ENCODE results near the gene CYP4F11.
"Not testable (repeated sequence)": the region's sequence is repeated elsewhere in the genome, so short reads cannot be mapped to it uniquely, and the experiment has no call there.

Gene CYP4F11

DNA sequence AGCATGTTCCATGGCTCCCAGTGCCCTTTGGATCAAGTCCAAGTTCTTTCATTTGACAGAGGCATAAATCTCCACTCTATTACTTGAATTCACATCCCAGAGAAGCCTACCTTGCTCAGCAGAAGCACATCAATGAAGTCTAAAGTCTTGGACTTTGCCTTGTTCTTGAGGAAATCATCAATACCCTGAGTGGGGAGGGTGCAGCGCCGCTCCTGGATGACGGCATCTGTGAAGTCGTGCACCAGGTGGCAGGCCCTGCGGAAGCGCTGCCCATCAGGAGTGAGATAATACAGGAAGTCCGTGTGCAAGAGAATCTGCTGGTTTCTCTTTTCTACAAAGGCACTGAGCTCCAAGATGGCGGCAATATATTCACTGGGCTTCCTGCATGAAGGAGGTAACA, 10.6 kb downstream of the CYP4F11 start:
- no peak for DNase-seq (ENCODE audit: low read depth in 2 of 2)

DNA sequence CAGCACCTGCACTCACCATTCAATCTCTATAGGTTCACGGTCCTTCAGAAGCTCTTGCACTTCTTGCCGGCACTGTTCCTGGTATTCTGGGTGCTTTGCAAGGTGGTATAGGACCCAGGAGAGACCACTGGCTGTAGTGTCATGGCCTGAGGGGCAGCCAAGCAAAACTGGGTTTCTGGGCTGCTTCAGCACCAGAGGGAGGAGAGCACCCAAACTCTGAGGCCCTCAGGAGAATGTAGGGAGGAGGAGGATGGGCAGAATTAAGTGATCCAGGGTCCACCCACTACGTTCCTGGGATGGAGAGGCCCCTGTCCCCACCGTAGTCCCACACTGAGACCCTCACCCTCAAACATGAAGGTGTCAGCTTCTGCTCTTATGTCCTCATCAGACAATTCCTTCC, 12.3 kb downstream of the CYP4F11 start:
- no peak for DNase-seq (ENCODE audit: low read depth in 2 of 2)

DNA sequence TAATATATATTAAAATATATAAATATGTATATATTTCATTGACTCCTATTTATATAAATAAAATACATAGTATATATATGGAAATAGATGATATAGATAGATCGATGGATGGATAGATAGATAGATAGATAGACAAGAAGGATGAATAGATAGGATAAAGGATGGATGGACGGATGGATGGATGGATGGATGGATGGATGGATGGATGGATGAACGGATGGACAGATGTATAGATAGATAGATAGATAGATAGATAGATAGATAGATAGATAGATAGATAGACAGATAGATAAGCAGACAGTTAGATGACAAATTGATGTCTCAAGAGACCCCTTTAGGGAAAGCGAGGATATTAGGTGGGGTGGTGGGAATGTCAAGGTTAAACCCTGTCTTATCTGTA, 15.1 kb downstream of the CYP4F11 start:
- no peak for DNase-seq (ENCODE audit: low read depth in 2 of 2)

DNA sequence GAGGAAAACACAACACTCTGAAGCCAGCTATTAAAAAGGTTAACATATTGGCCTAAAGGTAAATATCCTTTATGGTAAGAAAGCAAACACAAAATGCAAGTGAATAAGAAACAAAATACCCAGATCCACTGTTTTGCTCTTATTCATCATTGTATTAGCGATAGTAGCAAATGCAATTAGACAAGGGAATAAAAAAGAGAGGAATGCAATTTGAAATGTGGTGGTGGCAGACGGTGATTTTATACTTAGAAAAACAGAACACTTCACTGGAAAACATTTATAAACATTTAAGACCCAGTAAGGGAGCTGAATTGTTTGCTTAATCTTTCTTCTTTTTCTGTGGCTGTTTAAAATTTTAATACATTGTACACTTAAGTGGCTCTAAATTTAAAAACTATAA, 19.2 kb downstream of the CYP4F11 start:
- DNase-seq (ENCODE audit: low read depth in 2 of 2), result no peak

DNA sequence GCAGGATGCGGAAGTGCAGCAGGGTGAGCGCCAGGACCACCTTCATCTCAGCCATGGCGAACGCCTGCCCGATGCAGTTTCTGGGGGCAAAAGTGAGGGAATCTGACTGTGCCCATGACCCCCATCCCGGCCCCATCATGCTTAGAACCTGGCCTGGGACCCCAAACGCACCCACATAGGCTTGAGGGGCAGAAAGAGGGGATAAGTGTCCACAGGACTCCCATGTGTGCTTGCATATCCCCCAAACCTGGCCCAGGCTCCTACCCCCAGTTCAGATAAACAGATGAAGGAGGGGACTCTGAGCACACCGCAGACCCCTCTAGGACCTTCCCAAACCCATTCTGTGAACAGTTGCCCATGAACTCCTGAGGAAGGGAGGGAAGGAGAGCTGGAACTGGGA, 20.5 kb downstream of the CYP4F11 start:
- no peak for DNase-seq (ENCODE audit: low read depth in 2 of 2)

DNA sequence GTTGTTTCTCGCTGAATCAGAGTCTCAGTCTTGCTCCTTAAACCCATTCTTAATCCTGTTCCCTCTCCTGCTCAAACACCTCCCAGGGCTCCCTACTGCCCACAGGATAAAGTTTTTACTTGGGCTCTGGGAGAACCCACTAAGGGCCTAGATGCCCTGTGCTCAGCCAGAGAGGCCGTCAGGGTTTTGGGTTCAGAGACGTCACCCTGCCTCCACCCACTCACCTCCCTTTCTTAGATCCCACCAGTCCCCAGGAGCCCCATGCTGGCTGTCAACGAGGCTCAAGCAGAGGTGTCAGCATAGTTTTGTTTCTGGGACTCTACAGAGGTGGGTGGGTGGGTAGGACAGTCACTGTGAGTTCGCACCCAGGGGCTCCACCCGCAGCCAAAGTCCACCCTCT, 20.9 kb downstream of the CYP4F11 start:
- DNase-seq (ENCODE audit: low read depth in 2 of 2), result no peak

DNA sequence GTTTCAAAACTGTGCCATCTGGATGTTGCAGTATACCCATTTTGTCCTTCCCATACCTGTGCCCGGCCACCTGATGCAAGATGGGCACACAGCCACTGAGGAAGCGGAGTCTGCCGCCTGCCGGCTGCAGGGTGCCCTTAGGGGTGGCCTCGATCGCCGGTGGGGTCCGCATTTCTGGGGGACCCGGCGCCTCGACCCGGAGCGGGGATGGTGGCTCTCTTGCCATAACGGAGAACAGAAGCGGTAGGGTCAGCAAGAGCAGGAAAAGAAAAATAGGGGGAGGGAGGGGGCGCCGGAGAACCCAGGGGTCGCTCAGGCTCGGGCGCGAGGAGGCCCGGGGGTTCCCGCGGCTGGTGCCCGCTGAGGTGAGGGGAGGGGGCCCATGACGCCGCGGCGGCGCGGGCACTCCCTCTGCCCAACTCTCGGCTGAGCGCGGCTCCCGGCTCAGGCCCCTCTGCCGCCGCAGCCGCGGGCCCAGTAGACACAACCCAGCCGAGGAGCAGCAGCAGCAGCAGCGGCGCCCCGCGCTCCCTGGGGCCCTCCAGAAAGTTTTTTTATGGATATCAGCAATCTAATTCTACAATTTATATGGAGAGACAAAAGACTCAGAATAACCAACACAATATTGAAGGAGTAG, 22.6 kb downstream of the CYP4F11 start:
- DNase-seq (ENCODE audit: low read depth in 2 of 2), result no peak

DNA sequence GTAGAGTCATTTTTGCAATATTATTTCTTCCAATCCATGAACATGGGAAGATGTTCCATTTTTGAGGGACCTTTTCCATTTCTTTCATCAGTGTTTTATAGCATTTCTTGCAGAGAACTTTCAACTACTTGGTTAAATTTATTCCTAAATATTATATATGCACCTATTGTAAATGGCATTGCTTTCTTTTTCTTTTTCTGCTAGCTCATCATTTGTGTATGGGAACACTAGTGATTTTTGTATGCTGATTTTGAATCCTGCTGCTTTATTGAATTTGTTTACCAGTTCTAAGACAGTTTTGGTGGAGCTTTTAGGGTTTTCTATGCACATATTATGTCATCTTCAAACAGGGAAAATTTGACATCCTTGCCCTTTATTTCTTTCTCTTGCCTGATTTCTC, 29.3 kb downstream of the CYP4F11 start:
- no peak for DNase-seq (ENCODE audit: low read depth in 2 of 2)

DNA sequence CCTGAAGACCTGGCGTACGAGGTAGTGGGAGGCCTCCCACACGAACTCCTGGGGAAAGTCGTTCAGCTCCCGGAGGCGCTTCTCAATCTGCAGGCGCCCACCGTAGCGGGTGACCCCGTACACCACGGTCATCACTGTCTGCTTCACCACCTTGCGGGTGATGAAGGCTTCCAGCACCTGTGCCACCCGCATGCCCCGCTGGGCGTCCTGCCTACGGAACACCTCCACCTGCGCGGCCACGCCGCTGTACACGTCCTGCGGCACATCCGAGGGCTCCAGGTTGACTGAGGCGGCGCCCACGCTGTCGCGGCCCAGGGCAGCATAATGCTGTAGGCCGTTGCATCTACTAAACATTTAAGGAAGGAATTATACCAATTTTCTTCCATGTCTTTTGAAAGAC, 31.4 kb downstream of the CYP4F11 start:
- DNase-seq (ENCODE audit: low read depth in 2 of 2), result not testable (repeated sequence)

DNA sequence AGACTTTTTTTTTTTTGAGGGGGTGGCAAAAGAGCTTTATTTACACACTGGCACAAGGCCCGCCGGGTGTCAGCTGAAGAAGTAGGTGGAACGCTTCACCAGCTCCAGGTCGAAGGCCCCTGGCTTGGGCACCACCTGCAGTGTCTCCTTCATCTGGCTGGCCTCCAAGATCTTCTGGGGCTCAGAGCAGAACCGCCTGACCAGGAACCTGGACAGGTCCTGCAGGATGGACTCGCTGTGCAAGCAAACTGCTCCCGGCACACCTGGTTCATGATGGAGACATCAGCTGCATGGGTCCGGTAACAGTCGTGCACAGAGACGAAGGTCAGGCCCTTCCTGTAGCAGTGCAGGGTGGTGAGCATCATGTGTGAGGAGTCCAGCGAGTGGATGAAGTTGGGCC, 32.1 kb downstream of the CYP4F11 start:
- no peak for DNase-seq (ENCODE audit: low read depth in 2 of 2)

DNA sequence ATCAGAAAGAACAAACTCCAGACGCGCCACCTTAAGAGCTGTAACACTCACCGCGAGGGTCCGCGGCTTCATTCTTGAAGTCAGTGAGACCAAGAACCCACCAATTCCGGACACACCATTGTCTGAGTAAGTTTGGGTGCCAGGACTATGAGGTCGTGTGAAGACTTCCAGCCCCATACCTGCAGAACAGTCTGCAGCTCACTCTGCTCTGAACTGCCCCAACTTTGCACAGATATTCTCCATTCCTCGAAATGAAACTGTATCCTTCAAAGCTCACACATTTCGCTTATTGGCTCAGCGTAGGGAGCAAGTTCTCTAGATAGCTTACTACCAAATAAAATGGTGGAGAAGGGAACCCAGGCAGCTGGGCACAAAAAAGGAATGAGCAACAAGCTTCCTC, 33.8 kb downstream of the CYP4F11 start:
- no peak for DNase-seq (ENCODE audit: low read depth in 2 of 2)

DNA sequence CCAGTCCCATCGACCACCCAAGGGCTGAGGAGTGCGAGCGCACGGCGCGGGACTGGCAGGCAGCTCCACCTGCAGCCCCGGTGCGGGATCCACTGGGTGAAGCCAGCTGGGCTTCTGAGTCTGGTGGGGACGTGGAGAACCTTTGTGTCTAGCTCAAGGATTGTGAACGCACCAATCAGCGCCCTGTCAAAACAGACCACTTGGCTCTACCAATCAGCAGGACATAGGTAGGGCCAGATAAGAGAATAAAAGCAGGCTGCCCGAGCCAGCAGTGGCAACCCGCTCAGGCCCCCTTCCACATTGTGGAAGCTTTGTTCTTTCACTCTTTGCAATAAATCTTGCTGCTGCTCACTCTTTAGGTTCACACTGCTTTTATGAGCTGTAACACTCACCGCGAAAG, 34.3 kb downstream of the CYP4F11 start:
- not testable (repeated sequence) for DNase-seq (ENCODE audit: low read depth in 2 of 2)

DNA sequence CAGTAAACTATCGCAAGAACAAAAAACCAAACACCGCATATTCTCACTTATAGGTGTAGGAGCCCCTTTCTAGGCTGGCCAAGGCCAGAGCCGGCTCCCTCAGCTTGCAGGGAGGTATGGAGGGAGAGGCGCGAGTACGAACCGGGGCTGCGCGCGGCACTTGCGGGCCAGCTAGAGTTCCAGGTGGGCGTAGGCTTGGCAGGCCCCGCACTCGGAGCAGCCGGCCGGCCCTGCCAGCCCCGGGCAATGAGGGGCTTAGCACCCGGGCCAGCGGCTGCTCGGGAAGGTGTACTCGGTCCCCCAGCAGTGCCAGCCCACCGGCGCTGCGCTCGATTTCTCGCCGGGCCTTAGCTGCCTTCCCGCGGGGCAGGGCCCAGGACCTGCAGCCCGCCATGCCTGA, 34.8 kb downstream of the CYP4F11 start:
- not testable (repeated sequence) for DNase-seq (ENCODE audit: low read depth in 2 of 2)

DNA sequence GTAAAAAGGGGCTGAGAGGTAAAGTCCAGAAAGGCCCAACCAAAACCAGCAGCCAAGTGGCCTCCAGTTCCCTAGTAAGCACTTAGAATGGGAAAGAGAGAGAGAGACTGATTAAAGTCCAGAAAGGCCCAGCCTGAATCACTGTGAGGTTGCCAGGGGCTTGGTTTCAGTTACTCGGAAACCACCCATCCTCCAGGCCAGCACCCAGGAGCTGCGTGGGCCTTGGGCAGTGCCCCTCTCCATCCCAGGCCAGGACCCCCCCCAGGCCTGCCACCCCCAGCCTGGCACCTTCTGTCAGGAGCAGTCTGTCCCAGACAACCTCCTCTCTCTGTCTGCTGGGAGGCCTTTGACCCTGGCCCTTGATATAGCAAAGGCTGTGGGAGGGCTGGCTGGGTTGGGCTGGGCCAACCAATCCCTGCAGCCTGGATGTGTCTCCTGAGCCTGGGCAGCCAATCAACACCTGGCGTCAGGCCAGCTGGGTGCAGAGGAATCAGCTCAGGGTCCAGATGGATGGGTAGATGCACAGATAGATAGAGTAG, 36.5 kb downstream of the CYP4F11 start, which contains the start of gene CYP4F2:
TSS of gene CYP4F2 (minus strand) at position 337 of the 539 bp plus-strand sequence. CDS start 463 bp downstream, outside the sequence.
- no peak for DNase-seq (ENCODE audit: low read depth in 2 of 2)

DNA sequence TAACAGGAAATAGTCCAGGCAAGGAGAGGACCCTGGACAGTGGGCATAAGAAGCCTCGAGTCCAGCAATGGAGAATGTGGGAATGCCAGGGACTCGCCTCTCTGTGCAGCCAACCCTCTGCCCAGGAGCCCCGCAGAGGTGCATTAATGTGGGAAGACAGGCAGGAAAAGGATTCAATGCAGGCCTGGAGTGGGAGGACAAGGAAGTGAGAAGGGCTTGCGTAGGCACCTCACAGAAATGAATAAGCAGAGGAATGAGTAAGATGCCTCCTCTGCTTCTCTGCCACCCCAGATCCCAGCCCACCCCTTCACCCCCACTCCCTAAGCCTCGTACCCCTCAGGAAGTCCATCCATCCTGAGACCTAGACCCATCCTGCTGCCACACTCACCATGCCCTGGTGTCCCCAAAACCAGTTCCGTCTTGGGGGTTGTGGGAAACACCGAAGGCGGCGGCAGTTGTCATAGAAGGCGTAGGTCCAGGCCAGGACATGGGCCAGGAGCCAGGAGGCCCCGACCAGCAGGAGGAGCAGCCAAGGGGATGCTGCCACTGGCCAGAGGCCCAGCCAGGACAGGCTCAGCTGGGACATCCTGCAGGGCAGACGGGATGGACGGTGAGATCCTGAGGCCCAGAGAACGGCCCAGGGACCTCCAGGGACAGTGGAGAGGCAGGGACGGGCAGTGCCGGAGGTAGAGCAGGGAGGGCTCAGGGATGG, 37.1 kb downstream of the CYP4F11 start:
- DNase-seq (ENCODE audit: low read depth in 2 of 2), result no peak

DNA sequence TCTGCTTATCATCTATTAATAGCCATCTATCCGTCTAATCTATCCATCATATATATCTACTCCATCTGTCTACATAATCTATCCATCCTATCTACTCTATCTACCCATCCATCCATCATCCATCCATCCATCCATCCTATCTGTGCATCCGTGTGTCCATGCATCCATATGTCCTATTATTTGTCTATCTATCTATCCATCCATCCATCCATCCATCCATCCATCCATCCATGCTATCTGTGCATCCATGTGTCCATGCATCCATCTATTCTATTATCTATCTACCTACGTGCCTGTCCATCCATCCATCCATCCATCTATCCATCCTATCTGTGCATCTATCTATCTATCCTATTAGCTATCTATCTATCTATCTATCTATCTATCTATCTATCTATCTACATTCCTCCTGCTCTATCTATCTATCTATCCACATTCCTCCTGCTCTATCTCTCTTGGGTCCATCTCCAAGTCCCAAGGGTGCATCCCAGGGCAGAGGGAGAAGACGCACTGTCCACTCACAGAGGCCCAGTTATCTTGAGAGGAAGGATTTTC, 38.4 kb downstream of the CYP4F11 start:
- DNase-seq (ENCODE audit: low read depth in 2 of 2), result no peak

DNA sequence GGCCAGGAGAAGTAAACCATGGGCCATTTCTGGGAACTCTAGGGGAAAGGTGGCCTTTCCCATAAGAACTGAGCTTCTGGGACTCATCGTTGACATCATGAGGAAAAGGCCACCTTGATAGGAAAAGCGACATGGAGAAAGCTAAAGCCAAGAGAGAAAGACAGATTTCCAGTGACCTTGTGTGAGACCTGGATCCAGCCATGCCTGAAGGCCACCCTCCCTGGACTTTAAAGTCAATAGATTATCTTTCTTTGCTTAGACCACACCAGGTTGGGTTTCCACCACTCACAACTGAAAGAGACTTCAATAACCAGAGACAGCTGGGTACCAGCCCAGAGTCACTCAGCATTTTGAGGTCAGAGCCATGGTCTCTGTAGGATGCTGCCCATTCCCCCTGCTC, 40.0 kb downstream of the CYP4F11 start:
- DNase-seq (ENCODE audit: low read depth in 2 of 2), result no peak

DNA sequence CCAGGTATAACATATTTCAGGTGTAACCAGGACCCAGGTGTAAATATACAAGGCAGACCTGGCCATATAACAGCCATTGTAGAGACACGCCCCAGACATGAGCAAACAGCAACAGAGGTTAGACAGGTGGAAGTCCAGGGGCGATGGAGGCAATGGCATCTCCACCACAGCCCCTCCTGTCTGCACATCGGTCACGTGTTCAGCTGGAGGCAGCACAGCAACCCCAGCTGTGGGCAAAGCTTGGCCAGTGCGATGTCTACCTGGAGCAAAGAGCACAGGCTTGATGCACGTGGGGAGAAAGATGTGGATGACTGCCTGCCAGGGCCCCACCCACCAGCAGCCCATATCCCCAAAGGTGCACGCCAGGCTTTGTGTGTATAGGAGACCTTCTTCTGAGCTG, 40.9 kb downstream of the CYP4F11 start:
- DNase-seq (ENCODE audit: low read depth in 2 of 2), result no peak

DNA sequence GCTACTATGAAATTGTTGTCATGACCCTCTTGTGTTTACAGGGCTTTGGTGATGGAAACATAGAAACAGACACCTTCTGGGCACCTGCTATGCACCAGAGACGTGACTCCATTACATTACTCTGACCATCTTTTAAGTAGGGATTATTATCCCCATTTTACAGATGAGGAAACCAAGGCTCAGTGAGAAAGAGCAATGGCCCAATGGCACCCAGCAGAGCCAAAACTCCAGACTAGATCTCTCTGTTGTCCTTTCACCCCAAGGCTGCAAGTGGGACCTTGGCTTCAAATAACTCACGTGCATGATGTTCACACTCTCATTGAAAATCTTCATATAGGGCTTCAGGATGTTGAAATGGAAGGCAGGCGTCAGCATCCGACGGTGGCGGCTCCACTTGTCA, 42.3 kb downstream of the CYP4F11 start:
- no peak for DNase-seq (ENCODE audit: low read depth in 2 of 2)

DNA sequence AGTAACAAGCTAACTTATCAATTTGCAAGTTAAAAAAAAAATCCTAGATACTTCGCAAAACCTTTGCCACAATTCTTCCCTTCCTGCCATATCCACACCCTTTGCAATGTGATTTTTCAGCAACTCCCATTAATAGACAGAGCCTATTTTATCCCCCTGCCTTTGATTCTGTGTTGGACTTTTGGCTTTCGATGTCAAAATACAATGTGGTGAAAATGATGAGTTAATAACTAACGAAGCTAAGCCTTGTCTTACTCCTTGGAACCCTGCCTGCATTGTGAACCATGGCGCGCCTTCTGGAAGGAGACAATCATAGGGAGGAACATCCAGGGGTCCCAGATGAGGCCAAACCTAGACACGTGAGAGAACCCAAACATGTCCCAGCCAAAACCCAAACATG, 42.9 kb downstream of the CYP4F11 start:
- DNase-seq (ENCODE audit: low read depth in 2 of 2), result no peak

DNA sequence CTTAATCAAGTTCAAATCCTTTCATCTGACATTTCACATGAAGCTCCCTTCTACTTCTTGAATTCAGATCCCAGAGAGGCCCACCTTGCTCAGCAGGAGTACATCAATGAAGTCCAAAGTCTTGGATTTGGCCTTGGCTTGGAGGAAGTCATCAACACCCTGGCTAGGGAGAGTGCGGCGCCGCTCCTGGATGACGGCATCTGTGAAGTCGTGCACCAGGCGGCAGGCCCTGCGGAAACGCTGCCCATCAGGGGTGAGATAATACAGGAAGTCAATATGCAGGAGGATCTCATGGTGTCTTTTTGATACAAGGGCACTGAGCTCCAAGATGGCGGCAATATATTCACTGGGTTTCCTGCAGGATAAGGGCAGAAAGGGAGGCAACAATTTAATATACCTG, 45.0 kb downstream of the CYP4F11 start:
- not testable (repeated sequence) for DNase-seq (ENCODE audit: low read depth in 2 of 2)

DNA sequence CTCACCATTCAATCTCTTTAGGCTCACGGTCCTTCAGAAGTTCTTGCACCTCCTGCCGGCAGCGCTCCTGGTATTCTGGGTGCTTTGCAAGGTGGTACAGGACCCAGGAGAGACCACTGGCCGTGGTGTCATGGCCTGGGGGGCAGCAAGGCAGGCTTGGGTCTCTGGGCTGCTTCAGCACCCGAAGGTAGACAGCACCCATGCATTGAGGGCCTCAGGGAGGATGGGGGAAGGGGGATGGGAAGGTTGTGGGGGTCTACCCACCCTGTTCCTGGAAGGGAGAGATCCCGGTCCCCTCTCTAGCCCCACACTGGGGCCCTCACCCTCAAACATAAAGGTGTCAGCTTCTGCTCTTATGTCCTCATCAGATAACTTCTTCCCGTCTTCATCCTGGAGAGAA, 48.4 kb downstream of the CYP4F11 start:
- DNase-seq (ENCODE audit: low read depth in 2 of 2), result no peak

DNA sequence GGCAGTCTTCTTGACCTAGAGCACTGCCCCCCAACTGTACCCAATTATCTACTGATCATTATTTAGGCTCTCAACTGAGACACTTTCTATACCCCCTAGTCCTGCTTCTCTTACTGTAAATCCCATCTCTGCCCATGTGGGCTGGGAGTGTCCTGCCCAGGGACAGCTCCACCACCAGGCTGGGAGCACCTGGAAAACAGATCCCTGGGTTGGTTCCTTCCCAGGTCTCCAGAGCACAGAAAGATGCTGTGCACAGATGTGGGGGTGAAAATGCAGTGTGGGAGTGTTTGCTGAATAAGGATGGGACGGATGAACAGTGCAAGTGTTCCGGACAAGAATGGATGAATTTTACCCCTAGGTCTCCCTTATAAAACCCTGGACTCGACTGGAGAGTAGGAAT, 49.2 kb downstream of the CYP4F11 start:
- DNase-seq (ENCODE audit: low read depth in 2 of 2), result no peak
